NCI-H1105 treated with DMSO at 0.1 percent for 48 hours (cell line): ENCODE data around the gene TOM1L2.

ENCODE experiments used
- DNase-seq: peaks from one replicate; lab custom pipeline; 2025; lab: John Stamatoyannopoulos, UW

TOM1L2 gene

DNA sequence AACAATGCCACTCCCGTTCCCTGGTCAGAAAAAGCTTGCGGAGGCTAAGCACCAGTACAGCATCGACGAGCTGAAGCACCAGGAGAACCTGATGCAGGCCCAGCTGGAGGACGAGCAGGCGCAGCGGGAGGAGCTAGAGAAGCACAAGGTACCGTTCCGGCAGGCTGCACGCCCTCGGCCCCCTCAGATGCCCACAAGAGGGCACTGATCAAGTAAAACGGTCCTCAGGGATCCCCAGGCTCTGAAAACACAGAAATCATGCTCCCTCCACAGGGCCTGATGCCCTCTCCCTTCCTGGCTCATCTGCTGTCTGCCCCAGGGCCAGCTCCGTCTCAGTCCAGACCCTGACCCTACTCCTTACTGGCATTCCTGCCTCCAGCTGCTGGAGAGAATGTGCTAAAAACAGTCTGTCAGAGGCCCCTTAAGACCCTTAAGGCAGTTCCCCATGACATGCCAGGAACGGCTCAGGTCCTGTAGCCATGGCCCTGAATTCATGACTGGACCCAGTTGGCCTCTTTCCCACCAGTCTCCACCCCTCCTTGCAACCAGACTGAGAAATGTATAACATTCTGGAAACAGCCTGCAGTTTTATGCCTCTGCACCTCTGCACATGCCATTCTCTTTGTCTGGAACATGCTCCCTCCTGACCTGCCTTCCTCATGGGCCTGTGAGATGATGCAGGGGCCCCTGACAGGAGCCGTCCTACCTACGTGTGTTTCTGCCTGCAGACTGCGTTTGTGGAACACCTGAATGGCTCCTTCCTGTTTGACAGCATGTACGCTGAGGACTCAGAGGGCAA, 22.3 kb upstream of the TOM1L2 start:
- DNase-seq = peak; percentile 9

DNA sequence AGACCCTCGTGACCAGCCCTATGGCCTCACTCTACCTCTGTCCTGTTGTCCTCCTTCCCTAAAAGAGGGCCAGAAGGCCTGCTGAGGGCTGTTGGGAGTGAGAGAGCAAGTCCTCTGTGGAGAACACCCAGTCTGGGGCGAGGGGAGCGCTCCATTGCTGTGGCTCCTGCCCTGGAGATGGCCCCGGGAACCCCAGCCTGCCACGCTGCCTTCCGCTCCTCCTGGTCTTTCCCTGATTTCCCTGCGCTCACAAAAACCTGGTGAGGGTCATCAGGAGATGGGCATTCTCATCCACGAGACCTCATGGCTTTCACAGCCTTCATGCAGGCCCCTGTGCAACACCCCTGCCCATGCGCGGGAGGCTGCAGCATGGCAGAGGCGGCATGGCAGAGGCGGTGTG, 21.7 kb upstream of the TOM1L2 start:
- no peak for DNase-seq

DNA sequence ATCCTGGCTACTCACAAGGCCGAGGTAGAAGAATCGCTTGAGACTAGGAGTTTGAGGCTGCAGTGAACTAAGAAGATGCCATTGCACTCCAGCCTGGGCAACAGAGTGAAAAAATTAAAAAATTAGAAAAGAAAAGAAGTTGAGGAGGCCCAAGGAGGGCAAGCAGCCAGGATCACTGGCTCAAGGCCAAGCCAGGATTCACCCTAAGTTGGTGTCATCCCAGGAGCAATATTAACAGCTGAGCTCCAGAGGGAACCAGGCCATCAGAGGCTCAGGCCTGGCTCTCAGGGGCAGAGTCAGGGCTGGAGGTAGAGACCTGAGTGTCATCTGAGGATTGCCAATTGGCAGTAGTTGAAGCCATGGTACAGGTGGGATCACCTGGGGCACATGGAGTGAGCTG, 21.2 kb upstream of the TOM1L2 start:
- no peak for DNase-seq

DNA sequence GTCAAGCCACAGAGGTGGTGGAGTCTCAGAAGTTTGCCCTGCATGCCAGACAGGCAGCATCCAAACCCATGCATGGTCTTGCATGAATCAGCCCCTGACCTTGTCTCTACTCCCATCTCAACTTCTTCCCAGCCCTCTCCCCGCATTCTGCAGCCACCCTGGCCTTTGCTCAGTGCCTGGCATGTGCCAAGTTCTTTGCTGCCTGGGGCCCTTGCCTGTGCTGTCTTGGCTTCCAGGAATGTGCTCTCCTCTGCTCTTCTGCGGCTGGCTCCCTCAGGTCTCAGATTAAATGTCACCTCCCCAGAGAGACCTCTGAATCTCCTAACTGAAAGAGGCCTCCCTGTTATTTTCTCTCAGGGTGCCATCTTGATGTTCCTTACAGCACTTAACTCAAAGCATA, 18.1 kb upstream of the TOM1L2 start:
- DNase-seq = no peak

DNA sequence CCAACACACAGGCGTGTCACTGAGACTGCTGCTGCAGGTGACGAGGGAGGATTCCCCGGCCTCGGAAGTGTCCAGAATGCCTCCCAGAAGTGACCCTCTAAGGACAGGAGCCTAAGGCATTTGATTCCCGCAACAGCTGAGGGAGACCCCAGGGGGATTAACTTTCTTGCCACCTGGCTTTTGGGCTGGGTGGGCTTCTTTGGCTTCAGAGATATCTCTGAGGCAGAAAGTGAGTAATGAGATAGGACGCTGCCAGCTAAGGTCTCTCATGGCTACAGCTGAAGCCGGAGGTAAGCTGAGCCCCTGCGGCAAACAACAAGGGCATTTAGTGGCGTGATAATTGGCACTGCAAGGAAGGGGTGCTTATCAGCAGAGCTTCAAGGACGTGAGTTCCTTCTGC, 17.4 kb upstream of the TOM1L2 start:
- no peak for DNase-seq

DNA sequence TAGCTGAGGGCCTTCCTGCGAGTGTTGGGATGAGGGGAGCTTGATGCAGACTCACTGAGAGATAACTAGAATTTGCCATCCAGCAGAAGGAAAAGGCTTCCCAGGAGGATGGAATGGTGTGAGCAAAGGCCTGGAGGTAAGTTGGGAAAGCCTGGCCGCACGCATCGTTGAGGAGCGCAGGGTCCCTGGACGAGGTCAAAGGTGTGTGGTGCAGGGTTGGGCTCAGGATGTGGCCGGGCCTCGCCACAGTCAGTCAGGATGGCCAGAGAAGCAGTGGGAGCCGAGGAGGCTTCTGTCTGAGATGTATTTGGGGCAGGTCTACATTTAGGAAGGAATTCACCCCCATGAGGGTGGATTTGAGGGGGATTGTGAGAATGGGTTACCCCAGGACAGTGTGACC, 16.9 kb upstream of the TOM1L2 start:
- DNase-seq = no peak

DNA sequence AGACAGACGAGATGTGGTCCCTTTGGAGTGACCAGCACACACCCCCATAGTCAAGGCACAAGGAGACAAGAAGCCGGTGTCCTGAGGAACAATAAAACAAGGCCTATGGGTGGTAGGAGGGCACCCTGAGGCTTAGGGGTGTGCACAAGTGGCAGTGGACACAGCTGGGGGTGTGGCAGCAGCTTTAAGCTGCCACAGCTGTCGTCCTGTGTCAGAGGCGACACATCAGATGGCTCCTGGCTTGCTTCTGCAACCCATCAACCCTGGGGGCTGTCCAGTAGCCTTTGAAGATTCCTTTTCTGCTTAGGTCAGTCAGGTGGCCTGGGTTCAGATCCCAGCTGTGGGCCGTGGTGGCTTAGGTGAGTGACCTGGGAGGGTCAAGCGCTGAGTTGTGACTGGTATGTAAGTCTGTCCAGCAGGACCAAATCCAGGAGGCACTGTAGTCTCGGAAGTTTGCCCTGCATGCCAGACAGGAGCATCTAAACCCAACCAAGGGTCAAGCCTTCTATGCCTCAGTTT, 16.3 kb upstream of the TOM1L2 start:
- DNase-seq = no peak

DNA sequence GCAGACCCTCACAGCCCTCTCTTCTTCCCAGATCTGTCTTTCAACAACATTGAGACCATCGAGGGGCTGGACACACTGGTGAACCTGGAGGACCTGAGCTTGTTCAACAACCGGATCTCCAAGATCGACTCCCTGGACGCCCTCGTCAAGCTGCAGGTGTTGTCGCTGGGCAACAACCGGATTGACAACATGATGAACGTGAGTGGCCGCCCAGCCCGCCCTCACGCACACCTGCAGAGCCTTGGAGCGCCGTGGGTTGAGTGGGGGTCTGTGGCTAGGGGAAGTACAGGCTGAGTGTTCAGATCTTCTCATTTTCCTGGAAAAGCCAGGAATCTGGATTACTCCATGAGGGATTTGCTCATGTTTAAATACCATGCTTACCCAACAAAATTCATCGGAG, 15.7 kb upstream of the TOM1L2 start:
- DNase-seq = no peak

DNA sequence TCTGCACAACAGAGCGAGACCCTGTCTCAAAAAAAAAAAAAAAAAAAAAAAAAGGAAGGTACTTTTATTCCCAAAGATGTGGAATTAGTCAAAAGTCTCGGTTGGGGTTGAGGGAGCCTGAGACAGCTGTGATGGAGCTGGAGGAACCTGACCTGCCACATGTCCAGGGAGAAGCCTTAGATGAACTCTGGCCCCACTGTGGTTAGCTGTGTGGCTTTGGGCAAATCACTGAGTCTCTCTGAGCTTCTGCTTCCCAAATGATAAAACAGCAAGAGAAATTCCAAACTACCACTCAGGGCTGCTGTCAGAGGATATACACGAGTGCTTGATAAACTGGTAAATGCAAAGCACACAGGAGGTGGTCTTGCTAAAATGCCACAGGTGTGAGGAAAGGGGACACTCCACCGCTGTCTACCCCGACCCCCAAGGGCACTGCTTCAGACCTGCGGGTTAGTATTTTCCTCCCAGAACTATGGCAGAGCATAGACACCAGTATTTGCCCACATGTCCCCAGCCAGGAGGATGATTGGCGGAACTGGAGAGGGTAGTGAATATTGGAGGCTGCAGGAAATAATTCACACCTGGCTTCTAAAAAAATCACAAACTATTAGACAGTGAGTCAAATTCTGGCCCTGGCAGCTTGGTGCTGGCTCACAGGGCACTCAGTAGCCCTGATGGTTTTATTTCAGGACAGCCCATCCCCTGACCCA, 15.1 kb upstream of the TOM1L2 start:
- no peak for DNase-seq

DNA sequence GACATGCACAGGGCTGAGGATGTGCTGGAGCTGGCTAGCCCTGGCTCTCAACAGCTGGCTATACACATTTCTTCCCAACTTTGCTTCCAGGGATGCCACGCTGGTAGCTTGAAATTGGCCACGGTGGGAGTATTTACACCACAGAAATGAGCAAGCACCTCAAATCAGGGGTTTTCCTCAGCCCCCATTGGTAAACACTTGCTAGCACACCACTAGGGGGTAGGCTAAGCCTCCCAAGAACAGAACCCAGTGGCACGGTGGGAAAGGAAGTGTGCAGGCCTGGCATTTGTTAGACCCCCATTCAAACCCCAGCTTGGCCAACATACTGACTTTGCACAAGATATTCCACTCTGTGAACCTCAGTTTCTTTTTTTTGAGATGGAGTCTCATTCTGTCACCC, 13.4 kb upstream of the TOM1L2 start:
- no peak for DNase-seq

DNA sequence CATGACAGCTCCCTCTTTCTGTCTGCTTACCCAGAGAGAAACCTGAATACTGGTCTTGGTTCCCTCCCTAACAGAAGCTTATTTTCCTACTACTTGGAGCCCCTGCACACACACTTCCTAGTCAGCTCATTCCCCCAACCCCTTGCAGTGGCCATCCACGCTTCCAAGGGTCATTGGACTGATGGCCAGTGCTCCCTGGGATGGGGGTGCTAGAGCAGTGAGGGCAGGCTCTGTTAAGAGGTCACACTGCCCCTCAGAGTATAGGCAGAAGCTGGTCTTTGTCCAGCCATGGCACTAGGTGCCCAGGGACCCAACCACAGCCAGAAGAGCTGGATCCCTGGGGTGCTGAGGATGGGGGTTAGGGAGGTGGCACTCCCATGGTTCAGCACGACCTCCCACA, 13.0 kb upstream of the TOM1L2 start:
- DNase-seq = no peak

DNA sequence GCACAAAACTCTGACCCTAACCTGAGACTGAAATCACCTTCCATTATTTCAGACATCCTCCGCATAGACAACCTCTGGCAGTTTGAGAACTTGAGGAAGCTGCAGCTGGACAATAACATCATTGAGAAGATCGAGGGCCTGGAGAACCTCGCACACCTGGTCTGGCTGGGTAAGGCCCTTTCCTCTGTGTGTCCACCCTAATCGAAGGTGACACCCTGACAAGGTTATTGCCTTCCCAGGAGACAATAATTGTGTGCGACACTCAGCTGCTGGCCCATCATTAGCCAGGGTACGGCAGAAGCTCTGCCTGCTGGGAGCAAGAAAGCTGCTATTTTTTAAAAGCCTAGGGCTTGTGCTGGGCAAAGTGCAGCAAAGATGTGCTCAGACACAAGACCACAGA, 11.6 kb upstream of the TOM1L2 start:
- DNase-seq = no peak

DNA sequence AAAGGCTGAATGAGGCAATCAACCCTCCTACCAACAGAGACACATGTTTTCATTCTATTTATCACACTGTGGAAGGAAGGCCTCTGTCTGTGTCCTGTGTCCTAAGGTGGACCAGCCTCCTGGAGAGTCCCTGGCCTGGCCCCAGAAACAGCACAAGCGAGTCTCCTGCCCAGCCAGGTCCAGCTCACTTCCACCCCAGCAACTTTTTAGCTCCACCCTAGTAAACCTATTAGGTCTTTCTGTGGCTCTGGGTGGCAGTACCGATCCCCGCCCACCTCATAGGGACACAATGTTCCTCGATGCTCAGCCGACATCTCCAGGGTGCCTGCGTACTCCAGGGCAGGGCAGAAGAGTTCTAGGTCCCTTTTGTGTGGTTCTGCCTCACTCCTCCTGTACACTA, 11.2 kb upstream of the TOM1L2 start:
- DNase-seq = no peak

DNA sequence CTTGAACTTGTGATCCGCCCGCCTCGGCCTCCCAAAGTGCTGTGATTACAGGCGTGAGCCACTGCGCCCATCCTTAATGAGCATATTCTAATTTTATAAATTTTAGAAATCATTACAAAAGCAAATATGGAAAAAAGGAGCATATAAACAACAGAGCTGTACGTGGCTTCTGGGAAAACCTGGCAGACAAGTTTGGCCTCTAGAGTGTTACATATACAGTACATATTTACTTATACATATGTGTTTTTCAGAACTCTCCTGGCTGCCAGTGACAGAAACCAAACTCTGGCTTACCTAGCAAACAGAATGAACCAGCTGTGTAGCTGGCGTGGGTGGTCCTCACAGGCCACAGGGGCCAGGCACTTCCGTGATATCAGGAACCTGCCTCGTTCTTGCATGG, 10.6 kb upstream of the TOM1L2 start:
- DNase-seq = no peak

DNA sequence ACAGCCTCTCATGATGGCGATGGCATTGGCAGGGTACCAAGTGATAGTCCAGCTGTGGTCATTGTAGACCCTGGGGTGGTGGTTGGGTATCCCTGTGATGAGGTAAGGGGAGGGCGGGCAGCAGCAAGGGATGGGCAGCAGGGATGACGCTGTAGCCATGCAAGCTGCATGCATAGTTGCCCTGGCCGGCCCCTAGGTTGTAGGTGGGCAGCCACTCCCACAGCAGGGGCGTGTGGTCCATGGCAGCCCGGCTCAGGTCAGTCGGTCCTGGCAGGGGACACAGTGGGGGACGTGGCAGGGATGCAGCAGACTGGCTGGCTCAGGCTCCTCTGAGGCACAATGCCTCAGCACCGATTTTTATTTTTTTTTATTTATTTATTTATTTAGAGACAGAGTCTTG, 9.1 kb upstream of the TOM1L2 start:
- DNase-seq = no peak

DNA sequence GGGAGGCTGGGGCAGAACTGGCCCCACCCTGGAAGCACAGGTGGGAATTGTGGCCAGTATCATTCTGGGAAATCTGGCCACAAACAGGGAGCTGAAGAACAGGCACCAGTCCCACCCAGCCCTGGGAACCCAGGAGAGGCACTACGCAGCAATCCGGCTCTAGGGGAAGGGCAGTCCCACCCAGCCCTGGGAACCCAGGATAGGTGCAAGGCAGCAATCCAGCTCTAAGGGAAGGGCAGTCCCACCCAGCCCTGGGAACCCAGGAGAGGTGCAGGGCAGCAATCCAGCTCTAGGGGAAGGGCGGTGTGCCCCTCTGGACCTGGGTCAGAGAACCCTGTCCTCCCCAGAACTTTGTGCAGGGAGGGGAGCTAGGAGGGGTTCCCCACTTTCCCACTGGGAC, 7.6 kb upstream of the TOM1L2 start:
- DNase-seq = no peak

DNA sequence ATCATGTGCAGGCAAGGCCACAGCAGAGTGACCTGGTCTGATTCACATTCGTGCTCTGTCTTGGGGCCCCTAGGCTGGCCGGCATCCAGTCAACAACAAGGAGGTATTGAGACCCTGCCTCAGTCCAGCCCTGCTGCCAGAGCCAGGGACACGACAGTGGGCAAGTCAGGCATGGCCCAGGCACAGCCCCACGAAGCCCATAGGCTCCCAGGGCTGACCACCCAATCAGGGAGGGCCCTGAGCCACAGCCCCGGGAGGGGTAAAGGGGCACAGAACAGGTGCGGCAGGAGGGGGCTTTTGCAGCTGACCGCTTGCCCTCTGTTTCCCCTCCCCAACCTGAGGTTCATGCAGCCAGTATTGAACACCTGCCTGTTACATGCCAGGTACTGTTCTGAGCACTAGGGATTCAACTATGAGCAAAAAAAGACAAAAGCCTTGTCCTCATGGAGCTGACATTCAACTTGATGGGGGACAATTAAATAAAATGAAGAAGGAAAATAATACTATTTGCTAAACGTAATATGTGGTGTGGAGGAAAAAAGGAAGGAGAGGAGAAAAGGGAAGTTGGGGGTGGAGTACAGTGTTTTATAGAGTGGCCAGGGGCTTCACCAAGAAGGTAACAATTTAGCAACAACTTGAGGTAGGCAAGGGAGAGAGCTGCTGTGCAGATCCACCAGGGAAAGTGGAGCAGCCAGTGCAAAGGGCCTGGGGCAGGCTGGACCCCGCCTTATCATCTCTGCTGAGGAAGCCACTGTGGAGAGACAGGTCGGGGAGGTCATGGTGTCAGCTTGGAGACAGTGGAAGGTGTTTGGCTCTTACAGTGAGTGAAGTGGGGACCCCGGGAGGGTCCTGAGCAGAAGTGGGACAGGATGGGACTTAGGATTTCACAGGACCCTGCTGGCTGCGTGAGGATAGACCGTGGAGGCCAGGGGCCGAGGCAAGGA, 6.6 kb upstream of the TOM1L2 start:
- no peak for DNase-seq

DNA sequence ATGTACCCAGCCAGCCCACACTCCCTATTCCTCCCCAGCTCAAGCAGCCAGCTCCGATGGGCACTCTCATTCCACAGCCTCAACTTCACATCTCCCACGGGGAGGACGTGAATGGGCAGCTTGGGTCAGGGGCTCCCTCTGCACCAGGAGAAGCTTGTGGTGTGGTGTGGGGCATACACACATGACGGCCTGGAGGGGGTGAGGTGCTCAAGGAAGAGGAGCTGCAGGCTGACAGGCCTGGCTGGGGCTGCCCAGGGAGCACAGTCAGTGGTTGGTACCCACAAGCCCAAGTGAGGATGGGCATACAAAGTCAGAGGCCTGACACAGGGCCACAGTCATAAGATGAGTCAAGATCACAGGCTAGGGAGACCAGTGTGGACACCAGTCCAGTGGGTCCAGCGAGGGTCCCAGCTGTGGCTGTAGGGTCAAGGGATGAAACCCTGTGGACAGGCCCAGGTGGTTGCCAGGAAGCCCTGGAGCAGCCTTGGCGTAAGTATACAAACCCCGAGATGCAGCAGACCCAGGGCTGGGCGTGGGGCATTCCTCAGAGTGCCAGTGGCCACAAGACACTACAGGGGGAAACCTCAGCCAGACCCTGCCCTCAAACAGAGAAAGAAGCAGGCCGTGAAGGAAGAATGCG, 4.9 kb upstream of the TOM1L2 start:
- DNase-seq = no peak

DNA sequence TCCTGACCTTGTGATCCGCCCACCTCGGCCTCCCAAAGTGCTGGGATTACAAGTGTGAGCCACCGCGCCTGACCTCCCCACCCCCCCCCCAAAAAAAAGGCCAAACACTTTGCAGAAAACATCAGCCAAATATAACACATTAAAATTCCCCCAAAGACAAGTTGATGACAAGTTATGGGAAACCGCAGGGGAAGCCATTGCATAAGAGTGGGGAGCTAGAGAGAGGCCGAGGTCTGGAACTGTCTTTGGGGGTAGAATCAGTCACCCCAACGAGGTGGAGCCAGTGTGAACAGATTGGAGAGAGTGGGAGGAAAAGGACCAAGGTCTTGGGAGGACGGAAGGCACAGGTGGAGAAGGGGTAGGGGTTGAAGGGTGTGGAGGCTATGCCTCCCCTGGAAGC, 3.2 kb upstream of the TOM1L2 start:
- no peak for DNase-seq

DNA sequence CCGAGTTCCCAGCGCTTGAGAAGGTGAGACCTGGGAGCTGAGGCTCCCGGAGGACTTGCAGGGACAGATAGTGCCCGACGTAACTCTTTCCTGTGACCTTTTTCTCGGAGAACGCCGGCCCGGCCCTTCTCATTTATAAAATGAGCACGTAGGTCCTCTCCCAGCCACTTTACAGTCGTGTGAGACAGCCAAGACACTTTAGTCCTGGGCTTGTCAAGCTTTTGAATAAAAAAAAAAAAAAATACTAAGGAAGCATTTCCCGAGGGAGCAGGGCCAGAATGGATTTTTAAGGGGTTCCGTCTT, 703 bp upstream of the TOM1L2 start:
- no peak for DNase-seq

DNA sequence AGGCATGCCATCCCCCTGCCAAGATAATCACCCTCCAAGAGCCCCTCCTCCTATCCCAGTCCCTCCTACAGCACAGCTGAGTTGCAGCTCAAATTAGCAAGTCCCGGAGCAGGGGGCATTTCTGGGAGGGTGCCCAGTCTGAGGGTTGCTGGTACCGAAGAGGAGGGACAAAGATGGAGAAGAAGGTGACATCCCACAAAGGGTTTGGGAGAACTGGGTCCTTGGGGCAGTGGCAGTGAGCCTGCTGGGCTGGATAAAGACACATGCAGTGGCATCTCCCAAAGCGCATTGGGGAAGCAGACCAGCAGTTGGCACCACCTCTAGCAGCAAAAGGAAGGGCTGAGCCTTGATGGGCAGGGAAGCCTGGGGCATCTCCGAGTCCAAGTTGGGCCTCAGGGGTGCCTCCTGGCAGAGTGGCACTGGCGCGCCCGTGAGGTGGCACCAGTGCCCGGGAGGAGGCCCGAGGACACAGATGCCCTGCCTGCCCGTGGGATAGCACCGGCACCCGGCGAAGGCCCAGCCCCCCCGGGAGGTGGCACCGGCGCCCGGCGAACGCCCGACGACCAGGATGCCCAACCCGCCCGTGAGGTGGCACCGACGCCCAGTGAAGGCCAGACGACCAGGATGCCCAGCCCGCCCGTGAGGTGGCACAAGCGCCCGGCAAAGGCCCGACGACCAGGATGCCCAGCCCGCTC, 622 bp downstream of the TOM1L2 start:
- DNase-seq = no peak
